AG09319 (cell line): Measurements from ENCODE around the gene ATP13A5.

Experiments
- DNase-seq: peaks from one replicate; pipeline ENCODE4 v3.0.0-alpha.2; 2010; ENCODE audit warnings: low read depth; ENCODE audit errors: extremely low read depth
- CTCF ChIP-seq: IDR thresholded peaks from 2 replicates; pipeline ENCODE4 v1.5.1; 2011; ENCODE audit warnings: low read depth, mild to moderate bottlenecking, inconsistent platforms, low read length, moderate library complexity

The ATP13A5 gene

GRCh38 chr3:193378706-193379105 is at the start of gene ATP13A5:
TSS of gene ATP13A5 (minus strand) at chr3:193378753. CDS start at chr3:193378725, 28 bp downstream.
- TF ChIP-seq CTCF = no peak

GRCh38 chr3:193418576-193419373 is 40.2 kb upstream of the ATP13A5 start:
- no peak for DNase-seq
- TF ChIP-seq CTCF = no peak

More at GRCh38 chr3:193378706-193379105, at the start of gene ATP13A5:
- DNase-seq = no peak

GRCh38 chr3:193416629-193417028 is 38.1 kb upstream of the ATP13A5 start:
- no peak for TF ChIP-seq CTCF
- no peak for DNase-seq

GRCh38 chr3:193407688-193408087 is 29.1 kb upstream of the ATP13A5 start:
- DNase-seq = no peak
- no peak for TF ChIP-seq CTCF

GRCh38 chr3:193407112-193407511 is 28.6 kb upstream of the ATP13A5 start:
- no peak for DNase-seq

GRCh38 chr3:193403307-193403706 is 24.8 kb upstream of the ATP13A5 start:
- no peak for DNase-seq
- no peak for TF ChIP-seq CTCF

More at GRCh38 chr3:193407112-193407511, 28.6 kb upstream of the ATP13A5 start:
- no peak for TF ChIP-seq CTCF

GRCh38 chr3:193400304-193400703 is 21.8 kb upstream of the ATP13A5 start:
- no peak for TF ChIP-seq CTCF
- no peak for DNase-seq
